HEK293 (cell line): ENCODE data around the gene C19orf73.

Experiments used
- CTCF ChIA-PET: fragments of 350-600 bp; formaldehyde crosslinking; extraction: SDS; loops from one replicate; lab custom pipeline; 2021; ENCODE audit warnings: antibody characterized with exemption; lab: Yijun Ruan, JAX
- POLR2A ChIA-PET: fragments of 300-600 bp; formaldehyde crosslinking; extraction: SDS; loops from one replicate; lab custom pipeline; 2020; ENCODE audit warnings: antibody characterized with exemption, inconsistent platforms; lab: Yijun Ruan, JAX
- H3K27ac ChIP-seq: fragments of 200-500 bp; sonication (Bioruptor generic); 2 replicates; pipeline ENCODE4 v1.5.1; 2014; ENCODE audit warnings: low read depth, low read length, control low read depth, inconsistent platforms; ENCODE audit errors: extremely low read depth
- H3K36me3 ChIP-seq, 2 experiments: fragments of 200-500 bp in 1 of 2; sonication (Bioruptor generic) in 1 of 2; 1 replicate in 1 of 2; 2 replicates in 1 of 2; pipeline ENCODE4 v1.5.1; 2014 to 2017; ENCODE audit warnings: inconsistent platforms in 2 of 2, low read length in 2 of 2; ENCODE audit not compliant: control insufficient read depth in 2 of 2, insufficient read depth in 1 of 2
- H3K4me1 ChIP-seq: fragments of 200-500 bp; sonication (Bioruptor generic); 2 replicates; pipeline ENCODE4 v1.5.1; 2014; ENCODE audit warnings: mild to moderate bottlenecking, low read length, inconsistent platforms; ENCODE audit not compliant: control insufficient read depth, insufficient read depth
- H3K4me3 ChIP-seq: 2 replicates; pipeline ENCODE4 v1.5.1; 2011; ENCODE audit warnings: low read depth, mild to moderate bottlenecking, control low read depth, low read length, moderate library complexity
- H3K9me3 ChIP-seq: fragments of 200-500 bp; sonication (Bioruptor generic); 2 replicates; pipeline ENCODE4 v1.5.1; 2014; ENCODE audit warnings: low read depth, low read length, inconsistent platforms; ENCODE audit not compliant: control insufficient read depth, insufficient read depth
- HOXC10 ChIP-seq: sonication (generic); formaldehyde crosslinking; IDR thresholded peaks from 2 replicates; pipeline ENCODE4 v1.8.1; 2023; ENCODE audit warnings: mild to moderate bottlenecking, missing genetic modification reagents
- KLF1 ChIP-seq: fragments of 450-650 bp; formaldehyde crosslinking; IDR thresholded peaks from 2 replicates; pipeline ENCODE4 v1.5.1; 2016; ENCODE audit warnings: missing biosample characterization, missing genetic modification characterization
- KLF7 ChIP-seq: fragments of 450-650 bp; formaldehyde crosslinking; IDR thresholded peaks from 2 replicates; pipeline ENCODE4 v1.5.1; 2016; ENCODE audit warnings: missing biosample characterization, missing genetic modification characterization, borderline replicate concordance
- KLF8 ChIP-seq: fragments of 450-650 bp; formaldehyde crosslinking; IDR thresholded peaks from 2 replicates; pipeline ENCODE4 v1.5.1; 2016; ENCODE audit warnings: missing biosample characterization, missing genetic modification characterization
- SALL2 ChIP-seq: fragments of 450-650 bp; formaldehyde crosslinking; IDR thresholded peaks from 2 replicates; pipeline ENCODE4 v1.5.0; 2017; ENCODE audit warnings: missing biosample characterization, mild to moderate bottlenecking, missing genetic modification characterization, borderline replicate concordance
- SCRT1 ChIP-seq: fragments of 450-650 bp; formaldehyde crosslinking; IDR thresholded peaks from 2 replicates; pipeline ENCODE4 v1.5.1; 2016; ENCODE audit warnings: missing biosample characterization, missing genetic modification characterization, borderline replicate concordance
- TRIM28 ChIP-seq: IDR thresholded peaks from 2 replicates; pipeline ENCODE4 v1.6.1; 2011; ENCODE audit warnings: low read length, control low read depth, borderline replicate concordance
- ZBTB8A ChIP-seq: fragments of 450-650 bp; formaldehyde crosslinking; IDR thresholded peaks from 2 replicates; pipeline ENCODE4 v1.5.1; 2016; ENCODE audit warnings: missing biosample characterization, missing genetic modification characterization
- ZNF146 ChIP-seq: fragments of 450-650 bp; formaldehyde crosslinking; IDR thresholded peaks from 2 replicates; pipeline ENCODE4 v1.5.1; 2016; ENCODE audit warnings: missing biosample characterization, missing genetic modification characterization
- ZNF169 ChIP-seq: fragments of 450-650 bp; formaldehyde crosslinking; IDR thresholded peaks from 2 replicates; pipeline ENCODE4 v1.5.1; 2016; ENCODE audit warnings: missing biosample characterization, missing genetic modification characterization
- ZNF2 ChIP-seq: fragments of 450-650 bp; formaldehyde crosslinking; IDR thresholded peaks from 2 replicates; pipeline ENCODE4 v1.5.1; 2016; ENCODE audit warnings: missing biosample characterization, missing genetic modification characterization
- ZNF214 ChIP-seq: fragments of 450-650 bp; formaldehyde crosslinking; IDR thresholded peaks from 2 replicates; pipeline ENCODE4 v1.5.1; 2017; ENCODE audit warnings: missing biosample characterization, mild to moderate bottlenecking, missing genetic modification characterization, borderline replicate concordance
- ZNF221 ChIP-seq: fragments of 450-650 bp; formaldehyde crosslinking; IDR thresholded peaks from 2 replicates; pipeline ENCODE4 v1.5.1; 2017; ENCODE audit warnings: missing biosample characterization, missing genetic modification characterization, borderline replicate concordance
- ZNF23 ChIP-seq: fragments of 450-650 bp; formaldehyde crosslinking; IDR thresholded peaks from 2 replicates; pipeline ENCODE4 v1.5.1; 2016; ENCODE audit warnings: missing biosample characterization, missing genetic modification characterization, borderline replicate concordance
- ZNF266 ChIP-seq: fragments of 450-650 bp; formaldehyde crosslinking; IDR thresholded peaks from 2 replicates; pipeline ENCODE4 v1.5.1; 2016; ENCODE audit warnings: missing biosample characterization, missing genetic modification characterization, low read depth
- ZNF416 ChIP-seq: fragments of 450-650 bp; formaldehyde crosslinking; IDR thresholded peaks from 2 replicates; pipeline ENCODE4 v1.5.1; 2016; ENCODE audit warnings: missing biosample characterization, missing genetic modification characterization
- ZNF433 ChIP-seq: fragments of 450-650 bp; formaldehyde crosslinking; IDR thresholded peaks from 2 replicates; pipeline ENCODE4 v1.5.1; 2016; ENCODE audit warnings: missing biosample characterization, missing genetic modification characterization, low read depth
- ZNF549 ChIP-seq: fragments of 450-650 bp; IDR thresholded peaks from 2 replicates; pipeline ENCODE4 v1.5.1; 2018; ENCODE audit warnings: missing biosample characterization, missing genetic modification characterization, mild to moderate bottlenecking, inconsistent platforms, moderate library complexity
- ZNF621 ChIP-seq: fragments of 450-650 bp; formaldehyde crosslinking; IDR thresholded peaks from 2 replicates; pipeline ENCODE4 v1.5.1; 2017; ENCODE audit warnings: missing biosample characterization, missing genetic modification characterization
- ZNF626 ChIP-seq: fragments of 450-650 bp; sonication (Bioruptor Pico); formaldehyde crosslinking; IDR thresholded peaks from 2 replicates; pipeline ENCODE4 v1.5.1; 2018; ENCODE audit warnings: missing biosample characterization, missing genetic modification characterization, inconsistent platforms
- ZNF747 ChIP-seq: fragments of 450-650 bp; formaldehyde crosslinking; IDR thresholded peaks from 2 replicates; pipeline ENCODE4 v1.5.1; 2016; ENCODE audit warnings: missing biosample characterization, missing genetic modification characterization
- ZNF768 ChIP-seq: fragments of 450-650 bp; formaldehyde crosslinking; IDR thresholded peaks from 2 replicates; pipeline ENCODE4 v1.5.1; 2018; ENCODE audit warnings: missing biosample characterization, mild to moderate bottlenecking, missing genetic modification characterization
- TF ChIP-seq, protein P1 (sequence below): fragments of 450-650 bp; formaldehyde crosslinking; IDR thresholded peaks from 2 replicates; pipeline ENCODE4 v1.5.1; 2017; ENCODE audit warnings: missing biosample characterization, missing genetic modification characterization
- TF ChIP-seq, protein P2 (sequence below): fragments of 450-650 bp; formaldehyde crosslinking; IDR thresholded peaks from 2 replicates; pipeline ENCODE4 v1.5.1; 2016; ENCODE audit warnings: missing biosample characterization, missing genetic modification characterization
- TF ChIP-seq, protein P3 (sequence below): sonication (generic); formaldehyde crosslinking; IDR thresholded peaks from 2 replicates; pipeline ENCODE4 v1.8.1; 2022; ENCODE audit warnings: mild to moderate bottlenecking, moderate library complexity, missing genetic modification reagents

The C19orf73 gene

GRCh38 chr19:49098795-49099194, 20.1 kb downstream of the C19orf73 start (continued):
- TF ChIP-seq, protein P1, sequence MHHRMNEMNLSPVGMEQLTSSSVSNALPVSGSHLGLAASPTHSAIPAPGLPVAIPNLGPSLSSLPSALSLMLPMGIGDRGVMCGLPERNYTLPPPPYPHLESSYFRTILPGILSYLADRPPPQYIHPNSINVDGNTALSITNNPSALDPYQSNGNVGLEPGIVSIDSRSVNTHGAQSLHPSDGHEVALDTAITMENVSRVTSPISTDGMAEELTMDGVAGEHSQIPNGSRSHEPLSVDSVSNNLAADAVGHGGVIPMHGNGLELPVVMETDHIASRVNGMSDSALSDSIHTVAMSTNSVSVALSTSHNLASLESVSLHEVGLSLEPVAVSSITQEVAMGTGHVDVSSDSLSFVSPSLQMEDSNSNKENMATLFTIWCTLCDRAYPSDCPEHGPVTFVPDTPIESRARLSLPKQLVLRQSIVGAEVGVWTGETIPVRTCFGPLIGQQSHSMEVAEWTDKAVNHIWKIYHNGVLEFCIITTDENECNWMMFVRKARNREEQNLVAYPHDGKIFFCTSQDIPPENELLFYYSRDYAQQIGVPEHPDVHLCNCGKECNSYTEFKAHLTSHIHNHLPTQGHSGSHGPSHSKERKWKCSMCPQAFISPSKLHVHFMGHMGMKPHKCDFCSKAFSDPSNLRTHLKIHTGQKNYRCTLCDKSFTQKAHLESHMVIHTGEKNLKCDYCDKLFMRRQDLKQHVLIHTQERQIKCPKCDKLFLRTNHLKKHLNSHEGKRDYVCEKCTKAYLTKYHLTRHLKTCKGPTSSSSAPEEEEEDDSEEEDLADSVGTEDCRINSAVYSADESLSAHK (tag by site-specific recombination), result no peak
- no peak for TF ChIP-seq ZNF747 (tag by site-specific recombination)

DNA sequence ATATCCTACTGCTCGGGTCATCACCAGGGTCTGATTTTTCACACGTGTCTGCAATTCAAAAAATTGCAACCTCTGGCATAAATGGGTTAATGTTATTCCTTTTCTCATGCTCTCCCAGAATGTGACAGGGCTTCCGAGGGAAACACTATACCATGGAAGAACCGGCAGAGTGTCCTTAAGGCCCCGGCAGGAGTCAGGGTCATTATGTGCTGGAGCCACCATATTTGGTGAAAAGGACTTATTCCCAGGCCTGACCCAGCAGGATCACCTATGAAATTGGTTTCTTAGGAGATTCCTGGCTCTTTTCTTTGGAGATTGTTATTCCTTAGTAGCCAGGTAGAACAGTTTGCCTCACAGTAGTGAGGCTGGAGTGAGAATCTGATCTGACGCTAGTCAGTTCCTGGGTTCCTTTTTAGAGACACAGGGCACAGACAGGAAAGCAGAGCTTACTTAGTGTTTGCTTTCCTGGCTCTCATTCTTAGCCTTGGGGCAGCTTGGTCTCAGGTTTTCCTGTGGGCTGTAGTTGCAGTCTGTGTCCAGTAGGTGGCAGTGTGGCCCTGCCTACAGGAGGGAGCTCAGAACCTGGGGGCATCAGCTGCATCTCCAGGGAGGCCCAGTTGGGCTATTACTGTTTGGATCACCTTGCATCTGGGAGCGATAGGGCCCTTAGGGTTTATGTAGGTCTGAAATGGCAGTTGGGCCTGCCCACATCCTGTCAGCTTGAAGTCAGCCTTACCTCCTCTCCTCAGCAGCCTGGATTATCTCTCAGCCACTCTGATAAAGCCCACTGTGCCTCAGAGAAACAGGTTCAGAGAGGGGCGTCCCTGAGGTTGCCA, 21.3 kb downstream of the C19orf73 start:
- H3K4me3 ChIP-seq, result no peak overlapping the region
- peaks cover 8% of the 10 kb centered on the region for H3K4me1 ChIP-seq
- ChIA-PET CTCF (interaction anchor here (0.5 to 7.1 kb wide), 50 partner anchors 10 to 546 kb away, joined by 3 to 105 read pairs (median 5); partner anchors contain the start of genes GYS1, LIN7B and RUVBL2), POLR2A (interaction anchor here (0.6 to 1.7 kb wide), 12 partner anchors 9 to 356 kb away, joined by 3 to 11 read pairs (median 4); partner anchors contain the start of genes ALDH16A1 and LIN7B)
- peak overlapping the region; percentile 48 for H3K27ac ChIP-seq
- H3K36me3 ChIP-seq, result peaks cover 81 to 95% of the 10 kb centered on the region in 2 experiments
- no peaks in the 10 kb centered on the region for H3K9me3 ChIP-seq
- TF ChIP-seq ZBTB8A (tag by site-specific recombination) (no peak), ZNF23 (tag by site-specific recombination) (no peak), KLF8 (tag by site-specific recombination) (no peak), ZNF221 (tag by site-specific recombination) (no peak), HOXC10 (no peak), ZNF768 (tag by site-specific recombination) (no peak), TRIM28 (0 out of 2 replicates have a peak, but pooled peaks have one; percentile 33), ZNF2 (peak; percentile 94), ZNF266 (no peak), ZNF146 (no peak), ZNF214 (tag by site-specific recombination) (no peak), ZNF433 (no peak), KLF7 (tag by site-specific recombination) (no peak), SALL2 (tag by site-specific recombination) (no peak), ZNF169 (tag by site-specific recombination) (no peak), ZNF626 (tag by site-specific recombination) (no peak), ZNF621 (tag by site-specific recombination) (no peak), KLF1 (tag by site-specific recombination) (no peak), ZNF416 (no peak), SCRT1 (tag by site-specific recombination) (no peak), ZNF549 (tag by site-specific recombination) (no peak)
- TF ChIP-seq, protein P2, sequence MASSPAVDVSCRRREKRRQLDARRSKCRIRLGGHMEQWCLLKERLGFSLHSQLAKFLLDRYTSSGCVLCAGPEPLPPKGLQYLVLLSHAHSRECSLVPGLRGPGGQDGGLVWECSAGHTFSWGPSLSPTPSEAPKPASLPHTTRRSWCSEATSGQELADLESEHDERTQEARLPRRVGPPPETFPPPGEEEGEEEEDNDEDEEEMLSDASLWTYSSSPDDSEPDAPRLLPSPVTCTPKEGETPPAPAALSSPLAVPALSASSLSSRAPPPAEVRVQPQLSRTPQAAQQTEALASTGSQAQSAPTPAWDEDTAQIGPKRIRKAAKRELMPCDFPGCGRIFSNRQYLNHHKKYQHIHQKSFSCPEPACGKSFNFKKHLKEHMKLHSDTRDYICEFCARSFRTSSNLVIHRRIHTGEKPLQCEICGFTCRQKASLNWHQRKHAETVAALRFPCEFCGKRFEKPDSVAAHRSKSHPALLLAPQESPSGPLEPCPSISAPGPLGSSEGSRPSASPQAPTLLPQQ (tag by site-specific recombination), result peak; percentile 50
- TF ChIP-seq, protein P1 (tag by site-specific recombination), result no peak; the same call in 1 of the 2 replicates
- TF ChIP-seq, protein P3, sequence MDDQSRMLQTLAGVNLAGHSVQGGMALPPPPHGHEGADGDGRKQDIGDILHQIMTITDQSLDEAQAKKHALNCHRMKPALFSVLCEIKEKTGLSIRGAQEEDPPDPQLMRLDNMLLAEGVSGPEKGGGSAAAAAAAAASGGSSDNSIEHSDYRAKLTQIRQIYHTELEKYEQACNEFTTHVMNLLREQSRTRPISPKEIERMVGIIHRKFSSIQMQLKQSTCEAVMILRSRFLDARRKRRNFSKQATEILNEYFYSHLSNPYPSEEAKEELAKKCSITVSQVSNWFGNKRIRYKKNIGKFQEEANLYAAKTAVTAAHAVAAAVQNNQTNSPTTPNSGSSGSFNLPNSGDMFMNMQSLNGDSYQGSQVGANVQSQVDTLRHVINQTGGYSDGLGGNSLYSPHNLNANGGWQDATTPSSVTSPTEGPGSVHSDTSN (CRISPR knock-in tag), result no peak
